ENCODE measurements around the gene CTCF.
A peak's percentile ranks its signal among the peaks of the same experiment; 100 is the strongest.

- peak; percentile 95 for TF ChIP-seq CTCF (conservative IDR thresholded peaks at IDR 0.05)
- no peak for TF ChIP-seq ZFX (IDR thresholded peaks at IDR 0.05)
These were observed 15.4 kb upstream of the CTCF start for GRCh38 chr16:67546761-67547422.

All from C4-2B (cell line).